COLO668 (cell line): ENCODE data around the gene ADAMTSL3.

Experiments used
- DNase-seq: peaks from one replicate; lab custom pipeline; 2025; ENCODE audit not compliant: unreplicated experiment; lab: John Stamatoyannopoulos, UW

The ADAMTSL3 gene

GRCh38 chr15:83654379-83655236 lies 685 bp downstream of the ADAMTSL3 start:
- no peak for DNase-seq

DNA sequence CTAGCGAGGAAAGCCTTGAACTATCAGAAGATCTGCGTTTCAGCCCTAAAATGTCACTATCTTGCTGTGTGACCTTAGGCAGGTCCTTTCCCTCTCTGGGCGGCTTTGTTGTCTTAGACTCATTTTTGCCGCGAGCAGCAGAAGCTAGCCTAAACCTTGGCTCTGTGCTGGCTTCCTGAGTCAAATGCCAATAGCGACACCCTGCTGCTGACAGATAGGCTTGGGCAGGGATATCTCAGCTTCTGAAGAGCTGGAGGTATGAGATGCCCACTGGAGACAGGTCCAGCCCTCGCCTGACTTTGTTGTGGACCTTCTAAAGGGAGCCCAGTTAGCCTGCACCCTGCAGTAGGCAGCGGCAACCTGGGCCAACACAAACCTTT lies 1.3 kb downstream of the ADAMTSL3 start:
- DNase-seq: no peak

DNA sequence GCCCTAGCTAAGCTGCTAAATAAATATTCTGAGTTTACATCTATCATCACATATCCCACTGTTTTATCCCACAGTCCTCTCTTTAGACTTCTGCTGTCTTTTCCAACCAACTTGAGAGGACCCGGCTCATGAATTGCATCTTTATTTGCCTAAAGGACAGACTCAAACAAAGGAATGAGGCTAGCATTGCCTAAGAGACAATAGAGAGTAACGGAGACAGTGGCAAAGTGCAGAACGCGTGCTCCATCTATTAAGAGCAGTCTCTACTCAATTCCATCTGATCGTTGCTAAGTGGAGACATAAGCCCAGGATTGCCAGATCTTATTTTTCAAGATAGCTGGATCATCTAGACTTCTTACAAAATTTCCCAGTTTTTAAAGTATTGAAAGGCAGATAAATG lies 2.3 kb downstream of the ADAMTSL3 start:
- DNase-seq: no peak

DNA sequence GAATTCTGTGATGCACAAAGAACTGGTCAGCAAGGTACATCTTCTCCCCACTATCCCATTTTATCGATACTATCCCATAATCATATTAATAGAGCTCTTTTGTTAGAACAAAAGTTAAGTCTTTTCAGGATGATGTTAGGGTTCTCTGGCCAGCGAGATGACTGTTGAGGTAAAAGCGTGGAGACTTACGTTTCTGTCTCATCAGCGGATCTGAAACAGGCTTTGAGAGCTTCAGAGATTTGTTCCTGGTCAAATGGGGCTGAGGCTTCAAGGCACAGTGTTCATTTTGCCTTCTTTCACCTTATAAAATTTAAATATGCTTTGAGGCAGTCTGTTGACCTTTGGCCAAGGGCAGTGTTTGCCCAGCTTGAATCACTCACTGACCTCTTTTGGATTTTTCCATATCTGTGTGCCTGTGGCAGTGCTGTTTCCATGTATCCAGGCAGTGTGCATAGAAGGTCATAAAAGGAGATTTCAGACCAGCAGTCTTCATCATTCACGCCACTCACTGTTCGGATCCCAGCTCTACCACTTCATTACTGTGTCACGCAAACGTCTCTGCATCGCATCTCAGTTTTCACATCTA lies 3.1 kb downstream of the ADAMTSL3 start:
- DNase-seq: no peak

DNA sequence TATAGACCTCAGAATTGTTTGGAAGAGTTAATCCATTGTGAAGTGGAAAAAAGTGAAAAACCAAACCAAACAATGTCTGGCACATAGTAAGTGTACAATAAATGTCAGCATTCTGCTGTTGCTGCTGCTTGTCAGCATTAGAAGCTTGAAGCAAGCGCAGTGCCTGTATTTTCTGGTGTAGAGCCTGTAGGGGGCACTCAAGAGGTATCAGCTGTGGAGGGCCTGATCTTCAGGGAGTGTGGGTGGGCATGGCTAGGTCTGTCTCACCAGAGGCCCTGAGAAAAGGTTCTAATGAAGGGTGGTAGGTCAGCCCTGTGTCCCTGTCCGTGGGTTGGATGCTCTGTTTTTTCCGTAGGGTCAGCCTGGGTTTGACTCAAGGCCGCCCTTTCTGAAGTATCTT lies 3.6 kb downstream of the ADAMTSL3 start:
- no peak for DNase-seq

DNA sequence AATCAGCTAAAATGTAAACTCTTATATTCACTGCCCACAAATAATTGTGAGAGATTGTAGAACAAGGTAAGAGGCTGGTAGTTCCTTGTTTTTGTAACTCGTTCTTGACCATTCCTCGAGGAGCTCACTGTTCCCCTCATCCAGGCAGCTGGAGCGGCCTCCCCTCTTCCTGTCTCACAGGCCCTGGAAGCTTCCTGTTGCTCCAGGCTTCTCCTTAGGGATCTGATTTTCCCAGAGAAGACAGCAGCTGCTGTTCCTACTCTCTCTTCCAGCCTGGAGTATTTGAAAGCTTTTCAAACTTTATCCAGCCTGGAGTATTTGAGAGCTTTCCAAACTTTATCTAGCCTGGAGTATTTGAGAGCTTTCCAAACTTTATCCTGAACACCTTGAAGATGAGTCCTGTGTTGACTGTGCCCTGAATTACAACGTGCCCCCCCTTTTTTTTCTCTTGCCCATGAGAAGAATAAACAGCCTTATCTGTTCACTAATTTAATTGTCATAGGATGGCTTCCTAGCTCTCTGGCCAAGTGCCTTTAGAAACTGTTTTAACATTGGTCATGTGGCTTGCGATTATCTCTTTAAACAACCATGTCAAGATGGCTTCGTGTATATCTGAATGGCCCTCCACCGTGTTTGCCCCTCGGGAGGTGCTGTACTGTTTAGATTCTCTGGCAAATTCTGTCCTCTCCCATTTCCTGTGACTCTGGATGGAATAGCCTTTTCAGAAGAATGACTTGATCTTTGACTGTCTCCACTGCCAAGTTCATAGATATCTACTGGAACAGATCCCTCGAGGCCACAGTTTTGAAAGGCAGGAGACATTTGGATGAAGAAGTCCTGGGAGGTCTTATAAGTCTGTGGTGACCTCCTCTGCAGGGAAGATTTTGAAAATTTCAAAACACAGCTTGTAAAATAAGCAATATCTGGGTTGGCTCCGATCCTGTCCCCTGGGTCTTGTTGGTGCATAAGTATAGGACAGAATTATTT lies 4.8 kb downstream of the ADAMTSL3 start:
- DNase-seq: no peak

GRCh38 chr15:83659417-83659812 lies 5.5 kb downstream of the ADAMTSL3 start:
- DNase-seq: no peak

DNA sequence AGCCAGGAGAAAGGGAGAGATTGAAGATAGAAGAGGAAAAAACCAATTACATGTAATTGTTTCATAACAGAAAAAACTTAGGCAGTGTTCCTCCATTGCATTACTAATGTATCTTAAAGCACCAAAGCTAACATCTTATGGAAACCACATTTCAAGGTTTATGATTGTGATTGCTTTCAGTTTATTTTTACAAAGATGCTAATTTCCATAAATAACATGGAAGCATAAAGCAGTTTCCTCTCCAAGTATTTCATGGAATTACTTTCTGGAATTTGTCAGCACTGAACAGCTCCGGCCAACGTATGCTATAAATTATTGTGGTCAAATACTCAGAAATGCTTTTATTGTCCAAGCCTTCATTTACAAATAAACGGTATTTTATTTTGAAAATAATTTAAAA lies 11.6 kb downstream of the ADAMTSL3 start:
- DNase-seq: no peak

DNA sequence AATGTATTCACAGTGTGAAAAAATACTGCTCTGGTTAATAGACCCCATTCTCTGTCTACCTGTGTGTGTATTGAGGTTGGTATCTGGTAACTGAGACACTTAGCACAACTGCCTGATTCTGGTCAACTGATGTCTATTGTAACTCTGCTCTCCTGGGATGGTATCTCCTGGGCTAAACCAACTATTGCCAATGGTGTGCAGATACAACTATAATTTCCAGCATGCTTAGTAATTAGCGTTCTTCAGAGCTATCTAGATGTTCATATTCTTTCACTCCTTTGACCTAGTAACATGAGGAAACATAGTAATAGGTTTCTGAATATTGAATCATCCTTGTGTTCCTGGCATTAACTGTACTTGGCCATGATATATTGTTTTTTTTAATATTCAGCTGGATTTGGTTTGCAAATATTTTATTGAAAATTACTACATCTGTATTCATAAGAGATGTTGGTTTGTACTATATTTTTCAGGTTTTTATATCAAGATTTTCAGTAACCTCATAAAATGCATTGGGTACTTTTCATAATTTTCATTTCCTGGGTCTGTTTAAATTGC lies 16.8 kb downstream of the ADAMTSL3 start:
- no peak for DNase-seq

DNA sequence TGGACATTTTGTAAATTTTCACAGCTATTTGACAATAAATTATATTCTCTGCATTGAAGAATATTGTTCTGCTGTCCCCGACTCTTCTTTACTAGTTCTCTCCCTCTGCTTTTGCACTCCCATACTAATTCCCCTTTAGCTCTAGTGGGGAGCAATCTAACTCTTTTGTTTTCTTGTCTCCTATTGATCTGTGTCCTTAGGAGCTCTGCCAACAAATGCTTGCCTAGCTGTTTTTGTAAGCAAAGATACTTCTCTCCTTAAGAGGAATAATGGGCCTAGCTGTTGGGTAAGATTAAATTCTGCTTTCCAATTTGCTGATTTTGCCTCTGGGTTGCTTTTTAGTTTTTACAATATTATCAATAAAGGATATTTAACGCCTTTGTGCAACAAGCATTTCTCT lies 17.7 kb downstream of the ADAMTSL3 start:
- no peak for DNase-seq

DNA sequence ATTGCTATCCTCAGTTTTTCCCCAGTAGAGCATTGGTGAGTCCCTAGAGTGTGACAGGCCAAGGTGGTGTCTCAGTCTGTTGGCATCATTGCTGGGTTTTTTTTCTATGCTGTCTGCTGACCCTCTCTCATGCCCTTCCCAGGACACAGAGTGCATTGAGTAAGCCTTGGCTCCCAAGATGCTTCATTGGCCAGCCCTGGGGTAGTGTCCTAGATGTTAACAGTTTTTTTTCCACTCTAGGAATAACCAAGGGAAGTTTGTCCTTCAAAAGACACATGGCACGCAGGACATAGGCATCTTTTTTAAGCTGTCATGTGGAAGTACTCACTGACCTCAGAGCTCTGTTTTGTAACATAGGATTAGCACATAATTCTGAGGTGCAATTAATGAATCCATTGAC lies 19.5 kb downstream of the ADAMTSL3 start:
- no peak for DNase-seq

DNA sequence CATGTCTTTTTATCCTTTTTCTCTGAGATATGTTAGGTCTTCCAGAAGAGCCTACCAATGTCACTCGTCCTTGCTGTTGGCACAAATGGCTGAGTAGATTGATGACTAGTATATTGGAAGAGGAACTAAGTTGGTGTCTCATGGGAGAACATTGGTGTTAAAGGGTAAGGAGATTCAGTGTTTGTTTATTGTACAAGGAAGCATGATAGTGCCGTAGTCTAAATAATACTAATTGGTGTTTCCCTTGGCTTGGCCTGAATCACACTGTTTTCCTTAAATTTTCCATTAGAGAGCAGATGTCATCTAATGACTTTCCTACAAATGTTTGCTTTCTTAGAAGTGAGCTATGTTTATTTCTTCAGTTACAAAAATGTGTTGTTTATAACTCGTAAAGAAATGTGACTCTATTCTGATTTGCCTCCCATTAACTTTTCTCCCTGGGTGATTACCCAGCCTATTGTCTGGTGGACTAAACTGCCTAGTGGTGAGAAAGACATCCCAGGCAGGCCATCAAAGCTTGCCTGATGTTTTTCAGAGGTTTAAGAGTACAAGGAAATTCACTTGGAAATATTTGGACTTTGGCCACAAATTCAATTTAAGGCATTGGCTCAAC lies 28.7 kb downstream of the ADAMTSL3 start:
- no peak for DNase-seq

DNA sequence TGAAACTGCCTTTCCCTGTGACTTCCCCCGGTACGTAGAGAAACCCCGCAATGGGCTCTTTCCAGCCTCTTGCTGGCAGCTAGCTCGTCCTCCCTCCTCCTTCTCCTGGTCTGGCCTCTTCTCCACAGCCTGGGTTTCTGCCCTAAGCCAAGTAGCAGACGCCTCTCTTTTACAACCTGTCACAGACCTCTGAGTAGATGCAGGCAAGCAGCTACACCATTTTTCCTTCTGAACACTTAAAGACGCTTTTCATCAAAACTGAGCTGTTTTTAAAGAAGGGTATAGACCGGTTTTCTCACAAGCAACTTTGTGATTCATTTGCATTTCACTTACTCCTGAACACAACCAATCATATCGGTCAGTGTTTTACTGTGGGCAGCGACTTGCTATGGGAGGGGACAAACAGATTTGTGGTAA lies 32.0 kb downstream of the ADAMTSL3 start:
- DNase-seq: no peak

DNA sequence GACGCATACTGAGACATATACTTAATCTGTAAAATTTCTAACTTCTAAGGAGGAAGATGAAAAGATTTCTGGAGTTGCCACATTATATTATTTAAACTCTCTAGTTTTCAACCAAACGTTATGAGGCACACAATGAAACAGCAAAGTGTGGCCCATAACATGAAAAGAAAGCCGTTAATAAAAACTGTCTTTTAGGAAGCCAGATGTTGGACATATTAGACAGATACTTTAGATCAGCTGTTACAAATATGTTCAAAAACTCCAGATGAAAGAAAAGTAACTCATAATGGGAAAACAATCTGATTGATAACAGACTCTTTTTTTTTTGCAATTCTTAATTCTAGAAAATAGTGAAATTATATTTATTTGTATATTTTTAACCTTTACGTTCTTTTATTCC lies 34.3 kb downstream of the ADAMTSL3 start:
- no peak for DNase-seq

- no peak for DNase-seq
Observed at GRCh38 chr15:83690676-83691075, 36.8 kb downstream of the ADAMTSL3 start.

DNA sequence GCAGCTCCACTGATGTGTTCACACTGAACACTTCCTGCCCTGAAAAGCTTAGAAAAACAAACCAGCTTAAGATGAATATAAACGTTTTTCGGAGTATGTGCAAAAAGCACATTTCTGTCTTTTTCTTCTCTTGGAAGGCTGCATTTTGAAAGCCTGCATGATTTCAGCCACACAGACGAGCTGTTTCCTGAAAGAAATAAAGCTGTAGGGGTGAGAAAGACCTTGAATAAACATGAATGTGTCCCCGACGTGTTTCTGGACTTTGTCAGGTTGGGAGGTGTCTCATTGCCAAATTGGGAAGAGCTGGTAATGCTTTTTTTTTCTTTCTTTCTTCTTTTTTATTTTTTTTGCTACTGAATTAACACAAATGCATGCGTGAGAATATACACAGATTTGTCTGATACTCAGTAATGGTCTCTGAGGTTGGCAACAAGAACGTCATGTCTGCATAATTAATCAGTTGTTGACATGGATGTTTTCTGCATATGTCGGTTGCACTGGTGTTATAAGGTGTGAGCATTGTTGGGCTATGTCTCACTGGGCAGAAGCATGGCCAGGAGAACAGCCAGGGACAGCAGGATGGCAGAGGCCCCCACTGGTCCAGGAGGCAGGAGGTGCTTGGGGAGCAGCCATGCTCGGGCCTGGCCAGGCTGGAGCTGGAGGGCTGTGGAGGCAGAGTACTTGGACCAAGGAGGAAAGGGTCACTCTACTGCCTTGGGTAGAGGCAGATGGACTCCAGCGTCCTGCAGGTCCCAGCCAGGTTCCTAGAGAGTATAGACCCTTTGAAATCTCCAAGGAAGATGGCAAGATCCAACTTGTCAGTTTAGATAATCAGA lies 39.0 kb downstream of the ADAMTSL3 start:
- DNase-seq: no peak

DNA sequence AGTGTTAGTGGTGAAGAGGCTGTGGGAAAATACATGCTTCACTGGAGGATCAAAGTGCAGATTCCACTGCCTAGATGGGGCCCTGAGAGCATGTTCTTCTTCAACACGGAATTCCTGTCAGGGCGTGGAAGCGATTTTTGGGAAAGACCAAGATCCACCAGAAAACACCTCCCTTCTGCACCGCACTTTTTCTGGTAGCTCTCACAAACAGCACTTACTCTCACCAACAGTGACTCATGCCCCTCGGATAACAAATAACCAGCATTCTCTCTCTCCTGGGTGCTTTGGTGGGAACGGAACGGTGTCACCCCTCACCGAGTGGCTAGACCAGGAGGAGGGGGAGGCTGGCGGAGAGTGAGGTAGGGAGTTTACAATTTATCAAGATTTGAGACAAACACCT lies 40.1 kb downstream of the ADAMTSL3 start:
- no peak for DNase-seq

DNA sequence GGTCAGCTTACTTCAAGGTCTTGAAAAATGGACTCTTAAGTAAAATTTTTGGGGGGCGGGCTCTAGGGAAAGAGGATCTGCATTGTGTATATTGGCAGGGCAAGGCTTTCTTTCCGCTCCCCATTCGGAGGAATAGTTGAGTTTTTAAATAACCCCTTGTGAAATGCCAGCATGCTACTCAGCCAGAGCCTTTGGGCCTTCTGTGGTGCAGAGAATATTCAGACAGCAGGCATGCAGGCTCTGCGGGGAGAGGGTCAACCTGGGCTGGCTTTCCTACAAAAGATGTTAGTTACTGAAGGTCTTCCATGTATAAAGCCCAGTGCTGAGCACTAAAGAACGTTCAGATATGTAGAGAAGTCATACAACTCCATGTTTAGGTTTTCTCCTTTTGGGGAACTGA lies 40.6 kb downstream of the ADAMTSL3 start:
- DNase-seq: no peak

GRCh38 chr15:83695246-83695645 lies 41.3 kb downstream of the ADAMTSL3 start:
- DNase-seq: no peak

- no peak for DNase-seq
Observed at GRCh38 chr15:83695901-83696425, 42.0 kb downstream of the ADAMTSL3 start.
